OCI-LY3 (cell line): ENCODE measurements around the gene EEF1B2.

ENCODE experiments used
- H2AFZ ChIP-seq: fragments of 200-600, 300-600 bp; shearing (Covaris generic); 2 replicates; pipeline ENCODE4 v1.6.0; 2014; ENCODE audit warnings: antibody characterized with exemption, low read depth, low read length
- H3K27ac ChIP-seq: fragments of 200-600, 300-600 bp; sonication (generic); 2 replicates; pipeline ENCODE4 v1.5.1; 2014; ENCODE audit warnings: mild to moderate bottlenecking, low read length, moderate library complexity, mixed read lengths
- H3K27me3 ChIP-seq: fragments of 200-600, 300-600 bp; sonication (generic); 2 replicates; pipeline ENCODE4 v1.6.1; 2014; ENCODE audit warnings: low read depth, low read length, mixed read lengths
- H3K36me3 ChIP-seq: fragments of 200-600, 300-600 bp; sonication (generic); replicated peaks from 2 replicates; pipeline ENCODE3; 2014; ENCODE audit warnings: low read depth, low read length, mixed read lengths
- H3K4me1 ChIP-seq: fragments of 300-600, 200-600 bp; sonication (generic); 2 replicates; pipeline ENCODE4 v1.6.1; 2014; ENCODE audit warnings: low read length, mixed read lengths
- H3K4me2 ChIP-seq: fragments of 200-600, 300-600 bp; sonication (generic); 2 replicates; pipeline ENCODE4 v1.6.1; 2014; ENCODE audit warnings: low read length, mixed read lengths
- H3K4me3 ChIP-seq: fragments of 300-600, 200-600 bp; sonication (generic); 2 replicates; pipeline ENCODE4 v1.5.1; 2014; ENCODE audit warnings: antibody characterized with exemption, mild to moderate bottlenecking, low read length, moderate library complexity
- H3K79me2 ChIP-seq: fragments of 300-600, 200-600 bp; shearing (Covaris generic); 2 replicates; pipeline ENCODE4 v1.6.1; 2014; ENCODE audit warnings: mild to moderate bottlenecking, low read length, mixed read lengths
- H3K9ac ChIP-seq: fragments of 300-600, 200-600 bp; shearing (Covaris generic); 2 replicates; pipeline ENCODE4 v1.6.0; 2014; ENCODE audit warnings: mild to moderate bottlenecking, low read length, moderate library complexity
- H3K9me3 ChIP-seq: fragments of 200-600, 300-600 bp; shearing (Covaris generic); 2 replicates; pipeline ENCODE4 v1.6.1; 2014; ENCODE audit warnings: low read length, mixed read lengths; ENCODE audit not compliant: insufficient read depth
- H4K20me1 ChIP-seq: fragments of 200-600, 300-600 bp; sonication (generic); 2 replicates; pipeline ENCODE4 v1.6.1; 2016; ENCODE audit warnings: low read length, mixed read lengths; ENCODE audit not compliant: insufficient read depth
- CTCF ChIP-seq: fragments of 200-600, 300-600 bp; sonication (generic); IDR thresholded peaks from 2 replicates; pipeline ENCODE4 v1.5.1; 2014; ENCODE audit warnings: antibody characterized with exemption, low read length, low read depth
- EZH2phosphoT487 ChIP-seq: fragments of 200-600 bp; shearing (Covaris generic); IDR thresholded peaks from 2 replicates; pipeline ENCODE4 v1.6.1; 2018; ENCODE audit warnings: antibody characterized with exemption, mixed run types, low read depth

Gene EEF1B2

DNA sequence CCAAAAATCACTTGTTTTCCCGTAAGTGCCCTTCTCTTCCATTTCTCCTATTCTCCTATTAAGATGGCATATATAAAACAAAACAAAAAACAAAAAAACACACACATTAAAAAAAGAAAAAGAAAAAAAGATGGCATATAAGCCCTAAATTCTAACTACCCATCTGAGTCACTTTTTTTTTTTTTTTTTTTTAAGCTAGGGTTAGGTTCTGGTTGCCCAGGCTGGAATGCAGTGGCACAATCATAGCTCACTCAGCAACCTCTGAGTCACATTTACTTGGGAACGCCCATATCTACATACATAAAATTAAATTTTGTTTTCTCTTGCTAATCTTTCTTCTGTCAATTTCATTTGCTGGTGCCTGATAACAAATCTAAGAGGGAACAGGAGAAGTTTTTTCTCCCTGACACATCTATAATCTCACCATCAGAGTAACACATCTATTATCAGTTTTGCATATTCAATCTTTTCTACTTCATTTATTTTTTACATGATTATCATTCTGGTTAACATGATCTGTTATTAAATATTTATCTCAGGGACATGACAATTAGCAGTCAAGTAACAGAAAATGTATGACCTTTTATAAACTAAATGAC is 52.1 kb downstream of the EEF1B2 start:
- Histone ChIP-seq H3K27ac (no peak overlapping the region), H3K4me2 (no peak overlapping the region), H3K27me3 (no peaks in the 10 kb centered on the region)

More for the DNA sequence above, 52.1 kb downstream of the EEF1B2 start:
- Histone ChIP-seq H3K4me1 (no peaks in the 10 kb centered on the region), H3K36me3 (no peaks in the 10 kb centered on the region), H3K4me3 (no peak overlapping the region), H4K20me1 (no peaks in the 10 kb centered on the region), H3K79me2 (no peaks in the 10 kb centered on the region), H2AFZ (no peak overlapping the region), H3K9me3 (no peaks in the 10 kb centered on the region), H3K9ac (no peak overlapping the region)
- TF ChIP-seq CTCF (no peak), EZH2phosphoT487 (no peak)
